HepG2 (cell line): ENCODE data around the gene RING1. TPM values are rescaled to one million over a fixed set of nuclear protein-coding genes. Genes with fewer than 3 reads are reported as not detected.
A peak's percentile ranks its signal among the peaks of the same experiment; 100 is the strongest.

Experiments used
- GATAD1 ChIP-seq: IDR thresholded peaks from 2 replicates; pipeline ENCODE4 v1.6.1; 2016; ENCODE audit warnings: missing genetic modification reagents, missing compliant biosample characterization
- GTF3A ChIP-seq: sonication (generic); formaldehyde crosslinking; conservative IDR thresholded peaks from 2 replicates; pipeline ENCODE4 v1.4.0; 2020; ENCODE audit warnings: mild to moderate bottlenecking, missing genetic modification reagents
- HNRNPK ChIP-seq: fragments of 200-400 bp; formaldehyde crosslinking; IDR thresholded peaks from 2 replicates; pipeline ENCODE4 v1.6.1; 2018; ENCODE audit warnings: low read length, low read depth, moderate library complexity, mild to moderate bottlenecking; ENCODE audit not compliant: poor library complexity, severe bottlenecking
- MAFK ChIP-seq, 2 experiments: IDR thresholded peaks in 1 of 2; conservative IDR thresholded peaks in 1 of 2; 2 replicates each; pipeline ENCODE4 v1.6.1; 2011; ENCODE audit warnings: improper control_type of control experiment in 2 of 2, low read length in 2 of 2
- MTA1 ChIP-seq: sonication (generic); formaldehyde crosslinking; IDR thresholded peaks from 2 replicates; pipeline ENCODE4 v1.4.0; 2020; ENCODE audit warnings: missing genetic modification reagents, mild to moderate bottlenecking, borderline replicate concordance
- POLR2AphosphoS5 ChIP-seq: IDR thresholded peaks from 2 replicates; pipeline ENCODE4 v1.6.1; 2012; ENCODE audit warnings: low read depth, low read length
- SRF ChIP-seq: IDR thresholded peaks from 2 replicates; pipeline ENCODE4 v1.6.1; 2011; ENCODE audit warnings: mild to moderate bottlenecking, low read depth, low read length, moderate library complexity
- TAF15 ChIP-seq: fragments of 200-400 bp; formaldehyde crosslinking; IDR thresholded peaks from one replicate; pipeline ENCODE4 v1.6.1; 2018; ENCODE audit warnings: mild to moderate bottlenecking, low read depth, low read length; ENCODE audit not compliant: poor library complexity, severe bottlenecking
- ZBTB3 ChIP-seq: sonication (generic); formaldehyde crosslinking; IDR thresholded peaks from 2 replicates; pipeline ENCODE4 v1.4.0; 2020; ENCODE audit warnings: low read depth, mild to moderate bottlenecking, moderate library complexity, missing genetic modification reagents, borderline replicate concordance
- ZNF224 ChIP-seq: sonication (generic); formaldehyde crosslinking; IDR thresholded peaks from 2 replicates; pipeline ENCODE4 v1.5.0; 2020; ENCODE audit warnings: mild to moderate bottlenecking, missing genetic modification reagents
- ZNF274 ChIP-seq: sonication (generic); formaldehyde crosslinking; IDR thresholded peaks from 2 replicates; pipeline ENCODE4 v1.5.1; 2020; ENCODE audit warnings: mild to moderate bottlenecking, missing genetic modification reagents
- ZNF329 ChIP-seq: sonication (generic); formaldehyde crosslinking; IDR thresholded peaks from 2 replicates; pipeline ENCODE4 v1.9.0; 2021; ENCODE audit warnings: low read depth, mild to moderate bottlenecking, missing genetic modification reagents
- ZNF33A ChIP-seq: sonication (generic); formaldehyde crosslinking; IDR thresholded peaks from 2 replicates; pipeline ENCODE4 v1.5.1; 2020; ENCODE audit warnings: missing genetic modification reagents, mild to moderate bottlenecking, moderate library complexity, borderline replicate concordance
- ZNF572 ChIP-seq: sonication (generic); formaldehyde crosslinking; IDR thresholded peaks from 2 replicates; pipeline ENCODE4 v1.5.1; 2020; ENCODE audit warnings: mild to moderate bottlenecking, missing genetic modification reagents
- ZNF616 ChIP-seq: sonication (generic); formaldehyde crosslinking; IDR thresholded peaks from 2 replicates; pipeline ENCODE4 v1.5.0; 2020; ENCODE audit warnings: low read depth, mild to moderate bottlenecking, missing genetic modification reagents
- ZNF703 ChIP-seq: sonication (generic); formaldehyde crosslinking; IDR thresholded peaks from 2 replicates; pipeline ENCODE4 v1.5.1; 2020; ENCODE audit warnings: missing genetic modification reagents, mild to moderate bottlenecking, moderate library complexity, borderline replicate concordance
- ZNF772 ChIP-seq: sonication (generic); formaldehyde crosslinking; IDR thresholded peaks from 2 replicates; pipeline ENCODE4 v1.5.0; 2020; ENCODE audit warnings: mild to moderate bottlenecking, missing genetic modification reagents
- ZSCAN21 ChIP-seq: sonication (generic); formaldehyde crosslinking; IDR thresholded peaks from 2 replicates; pipeline ENCODE4 v1.8.0; 2022; ENCODE audit warnings: mild to moderate bottlenecking, missing genetic modification reagents, moderate library complexity, borderline replicate concordance
- polyA plus RNA-seq, 8 experiments: library from polyadenylated mRNA; depleted of rRNA in 3 of 8; stranded (reverse) in 7 of 8; unstranded in 1 of 8; fragments of >200 nt; fragmentation: Illumina TruSeq in 4 of 8; extraction: Trizol in 4 of 8; gene quantifications; 2 replicates each; pipeline versions ENCODE4 v1.2.1 to v1.2.3, GENCODE V29; 2011 to 2016; ENCODE audit warnings: low read depth in 4 of 8, missing spikeins in 1 of 8, mixed read lengths in 1 of 8; ENCODE audit not compliant: insufficient read depth in 1 of 8
- total RNA-seq, 5 experiments: library from RNA; depleted of rRNA; stranded (reverse); fragments of >200 nt; fragmentation: Illumina TruSeq; extraction: Trizol; gene quantifications; 2 replicates each; pipeline ENCODE4 v1.2.3, GENCODE V29; 2016; ENCODE audit warnings: low read depth in 1 of 5
- TF ChIP-seq, protein P1 (sequence below): sonication (generic); formaldehyde crosslinking; IDR thresholded peaks from 2 replicates; pipeline ENCODE4 v1.5.0; 2020; ENCODE audit warnings: missing genetic modification reagents
- TF ChIP-seq, protein P2 (sequence below): sonication (generic); formaldehyde crosslinking; IDR thresholded peaks from 2 replicates; pipeline ENCODE4 v1.5.1; 2020; ENCODE audit warnings: mild to moderate bottlenecking, missing genetic modification reagents, moderate library complexity
- TF ChIP-seq, protein P3 (sequence below): sonication (generic); formaldehyde crosslinking; IDR thresholded peaks from 2 replicates; pipeline ENCODE4 v1.4.0; 2020; ENCODE audit warnings: missing genetic modification reagents

RING1 gene
- total and polyA plus RNA-seq, 2 of the 13 experiments (the other 11 are each of a cell fraction or from before 2014, with no cell fraction given), result 23.9 to 33.6 TPM

DNA sequence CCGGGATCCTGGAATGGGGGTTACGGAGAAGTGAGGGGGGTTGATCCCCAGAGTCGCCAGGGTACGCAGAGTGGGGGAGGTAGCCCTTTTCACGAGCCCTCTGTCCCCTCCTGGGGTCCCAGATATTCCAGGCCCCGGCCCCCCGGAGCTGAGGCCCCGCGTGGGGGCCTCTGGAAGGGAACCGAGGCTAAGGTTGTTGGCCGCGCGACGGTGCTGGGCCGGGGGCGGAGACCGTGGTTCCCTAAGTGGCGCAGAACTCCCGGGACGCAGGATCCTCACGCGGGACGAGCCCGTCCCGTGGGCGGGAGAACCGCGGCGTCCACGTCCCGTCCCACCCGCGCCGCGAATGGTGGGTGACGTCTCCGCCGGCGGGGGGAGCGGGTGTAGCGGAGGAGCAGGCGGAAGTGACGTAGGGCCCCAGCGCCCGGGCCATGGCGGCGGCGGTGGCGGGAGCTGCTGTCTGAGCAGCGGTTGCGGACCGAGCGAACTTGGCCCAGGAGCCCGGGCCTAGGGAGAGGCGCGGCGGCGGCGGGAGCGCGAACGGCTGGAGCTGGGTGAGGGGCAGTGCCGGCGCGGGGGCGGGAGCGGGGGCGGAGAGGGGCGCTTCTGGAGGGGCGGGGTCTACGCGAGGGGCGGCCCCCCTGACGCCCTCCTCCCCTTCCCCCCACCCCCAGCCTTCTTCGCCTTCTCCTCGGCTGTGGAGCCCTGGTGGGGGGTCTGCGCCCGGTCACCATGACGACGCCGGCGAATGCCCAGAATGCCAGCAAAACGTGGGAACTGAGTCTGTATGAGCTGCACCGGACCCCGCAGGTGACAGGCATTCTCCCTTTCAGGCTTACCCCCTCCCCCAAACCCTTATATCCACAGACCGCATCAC, at the start of gene RING1 (continued):
- TF ChIP-seq ZNF703, result no peak
- no peak for TF ChIP-seq ZBTB3 (CRISPR knock-in tag)
- peak; percentile 85 for TF ChIP-seq ZSCAN21 (CRISPR knock-in tag)
- no peak for TF ChIP-seq ZNF572 (CRISPR knock-in tag)
- TF ChIP-seq HNRNPK, result peak; percentile 51
- peak; percentile 99; the same call in 1 of the 2 replicates for TF ChIP-seq MTA1 (CRISPR knock-in tag)
- TF ChIP-seq ZNF274, result no peak
- TF ChIP-seq GATAD1, result peak; percentile 92
- no peak for TF ChIP-seq MAFK (conservative IDR thresholded peaks at IDR 0.05 in 1 of 2, IDR thresholded peaks at IDR 0.05 in 1 of 2; ENCODE audit: low read length in 2 of 2)
- TF ChIP-seq, protein P1, sequence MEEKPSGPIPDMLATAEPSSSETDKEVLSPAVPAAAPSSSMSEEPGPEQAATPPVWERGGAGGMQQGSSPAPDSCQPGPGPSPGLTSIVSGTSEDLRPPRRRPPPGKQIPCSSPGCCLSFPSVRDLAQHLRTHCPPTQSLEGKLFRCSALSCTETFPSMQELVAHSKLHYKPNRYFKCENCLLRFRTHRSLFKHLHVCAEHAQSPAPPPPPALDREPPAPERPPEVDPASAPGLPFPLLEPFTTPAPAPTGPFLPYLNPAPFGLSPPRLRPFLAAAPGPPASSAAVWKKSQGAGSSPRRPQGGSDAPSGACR (CRISPR knock-in tag), result no peak
- no peak for TF ChIP-seq ZNF224 (CRISPR knock-in tag)
- no peak for TF ChIP-seq GTF3A
- 0 out of 2 replicates have a peak, but pooled peaks have one; percentile 43 for TF ChIP-seq ZNF329 (CRISPR knock-in tag)
- TF ChIP-seq SRF, result no peak
- TF ChIP-seq, protein P2, sequence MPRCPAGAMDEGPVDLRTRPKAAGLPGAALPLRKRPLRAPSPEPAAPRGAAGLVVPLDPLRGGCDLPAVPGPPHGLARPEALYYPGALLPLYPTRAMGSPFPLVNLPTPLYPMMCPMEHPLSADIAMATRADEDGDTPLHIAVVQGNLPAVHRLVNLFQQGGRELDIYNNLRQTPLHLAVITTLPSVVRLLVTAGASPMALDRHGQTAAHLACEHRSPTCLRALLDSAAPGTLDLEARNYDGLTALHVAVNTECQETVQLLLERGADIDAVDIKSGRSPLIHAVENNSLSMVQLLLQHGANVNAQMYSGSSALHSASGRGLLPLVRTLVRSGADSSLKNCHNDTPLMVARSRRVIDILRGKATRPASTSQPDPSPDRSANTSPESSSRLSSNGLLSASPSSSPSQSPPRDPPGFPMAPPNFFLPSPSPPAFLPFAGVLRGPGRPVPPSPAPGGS (CRISPR knock-in tag), result no peak
- TF ChIP-seq TAF15, result no peak
- peak; percentile 94 for TF ChIP-seq ZNF616 (CRISPR knock-in tag)
- TF ChIP-seq ZNF772 (CRISPR knock-in tag), result peak; percentile 85; the same call in 1 of the 2 replicates
- TF ChIP-seq ZNF33A (CRISPR knock-in tag), result no peak
- TF ChIP-seq, protein P3, sequence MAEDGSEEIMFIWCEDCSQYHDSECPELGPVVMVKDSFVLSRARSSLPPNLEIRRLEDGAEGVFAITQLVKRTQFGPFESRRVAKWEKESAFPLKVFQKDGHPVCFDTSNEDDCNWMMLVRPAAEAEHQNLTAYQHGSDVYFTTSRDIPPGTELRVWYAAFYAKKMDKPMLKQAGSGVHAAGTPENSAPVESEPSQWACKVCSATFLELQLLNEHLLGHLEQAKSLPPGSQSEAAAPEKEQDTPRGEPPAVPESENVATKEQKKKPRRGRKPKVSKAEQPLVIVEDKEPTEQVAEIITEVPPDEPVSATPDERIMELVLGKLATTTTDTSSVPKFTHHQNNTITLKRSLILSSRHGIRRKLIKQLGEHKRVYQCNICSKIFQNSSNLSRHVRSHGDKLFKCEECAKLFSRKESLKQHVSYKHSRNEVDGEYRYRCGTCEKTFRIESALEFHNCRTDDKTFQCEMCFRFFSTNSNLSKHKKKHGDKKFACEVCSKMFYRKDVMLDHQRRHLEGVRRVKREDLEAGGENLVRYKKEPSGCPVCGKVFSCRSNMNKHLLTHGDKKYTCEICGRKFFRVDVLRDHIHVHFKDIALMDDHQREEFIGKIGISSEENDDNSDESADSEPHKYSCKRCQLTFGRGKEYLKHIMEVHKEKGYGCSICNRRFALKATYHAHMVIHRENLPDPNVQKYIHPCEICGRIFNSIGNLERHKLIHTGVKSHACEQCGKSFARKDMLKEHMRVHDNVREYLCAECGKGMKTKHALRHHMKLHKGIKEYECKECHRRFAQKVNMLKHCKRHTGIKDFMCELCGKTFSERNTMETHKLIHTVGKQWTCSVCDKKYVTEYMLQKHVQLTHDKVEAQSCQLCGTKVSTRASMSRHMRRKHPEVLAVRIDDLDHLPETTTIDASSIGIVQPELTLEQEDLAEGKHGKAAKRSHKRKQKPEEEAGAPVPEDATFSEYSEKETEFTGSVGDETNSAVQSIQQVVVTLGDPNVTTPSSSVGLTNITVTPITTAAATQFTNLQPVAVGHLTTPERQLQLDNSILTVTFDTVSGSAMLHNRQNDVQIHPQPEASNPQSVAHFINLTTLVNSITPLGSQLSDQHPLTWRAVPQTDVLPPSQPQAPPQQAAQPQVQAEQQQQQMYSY (CRISPR knock-in tag), result peak; percentile 33
- peak; percentile 92 for TF ChIP-seq POLR2AphosphoS5
